ENCODE results near the gene KATNAL1.

KATNAL1 gene

DNA sequence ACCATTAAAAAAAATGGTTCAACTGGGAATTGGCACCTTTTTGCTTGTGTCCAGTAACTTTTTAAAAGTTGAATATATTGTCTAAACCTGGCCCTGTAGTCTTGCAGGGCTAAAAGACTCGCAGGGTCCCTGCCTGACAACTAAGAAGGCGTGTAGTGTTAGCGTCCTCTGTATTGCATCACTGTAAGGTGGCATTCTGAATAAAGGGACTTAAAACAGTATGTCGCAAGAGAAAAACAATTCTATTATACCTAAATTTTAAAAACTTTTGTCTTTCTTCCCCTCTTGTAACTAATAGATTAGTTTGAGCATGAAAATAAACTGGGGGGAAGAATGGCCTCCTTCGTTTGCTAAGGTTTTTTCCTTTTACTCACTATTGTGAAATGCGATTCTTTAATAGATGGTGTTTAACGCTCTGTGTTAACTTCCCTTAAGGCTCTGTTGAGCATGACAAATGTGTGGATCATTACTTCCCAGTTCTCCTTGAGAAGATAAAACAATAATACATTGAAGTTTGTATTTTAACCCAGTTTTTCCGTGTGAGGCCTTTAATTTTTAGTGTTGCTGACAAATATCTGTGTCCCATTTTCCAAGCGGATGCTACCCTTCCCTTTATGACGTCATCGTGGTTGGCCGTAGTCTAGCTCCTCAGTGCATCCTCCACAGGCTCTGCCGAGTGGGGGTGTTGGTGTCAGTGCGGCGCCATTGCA lies 134.6 kb downstream of the KATNAL1 start:
- H3K27ac ChIP-seq (ENCODE audit: low read length), result no peak overlapping the region
- no peaks in the 10 kb centered on the region for H3K9me3 ChIP-seq (replicated peaks; ENCODE audit: insufficient read depth, low read length)
- no peaks in the 10 kb centered on the region for H3K9me2 ChIP-seq (replicated peaks; ENCODE audit: insufficient read depth, low read length)
- H3K4me2 ChIP-seq (ENCODE audit: low read depth, low read length), result no peak overlapping the region
- no peaks in the 10 kb centered on the region for H3K27me3 ChIP-seq (replicated peaks; ENCODE audit: insufficient read depth, low read length)
- H2AFZ ChIP-seq (ENCODE audit: low read length), result no peak overlapping the region
- no peaks in the 10 kb centered on the region for H3K36me3 ChIP-seq (replicated peaks; ENCODE audit: insufficient read depth, low read length)
- DNase-seq, result no peak
- H3K4me3 ChIP-seq (ENCODE audit: low read length), result no peak overlapping the region
- H3K4me1 ChIP-seq (ENCODE audit: low read length), result no peaks in the 10 kb centered on the region
- H3K9ac ChIP-seq (ENCODE audit: low read length), result no peak overlapping the region
- TF ChIP-seq EZH2phosphoT487 (IDR thresholded peaks at IDR 0.05; ENCODE audit: low read length) (no peak), EZH2 (optimal IDR thresholded peaks at IDR 0.05; ENCODE audit: low read depth, low read length) (no peak)
- TF ChIP-seq, protein P1, sequence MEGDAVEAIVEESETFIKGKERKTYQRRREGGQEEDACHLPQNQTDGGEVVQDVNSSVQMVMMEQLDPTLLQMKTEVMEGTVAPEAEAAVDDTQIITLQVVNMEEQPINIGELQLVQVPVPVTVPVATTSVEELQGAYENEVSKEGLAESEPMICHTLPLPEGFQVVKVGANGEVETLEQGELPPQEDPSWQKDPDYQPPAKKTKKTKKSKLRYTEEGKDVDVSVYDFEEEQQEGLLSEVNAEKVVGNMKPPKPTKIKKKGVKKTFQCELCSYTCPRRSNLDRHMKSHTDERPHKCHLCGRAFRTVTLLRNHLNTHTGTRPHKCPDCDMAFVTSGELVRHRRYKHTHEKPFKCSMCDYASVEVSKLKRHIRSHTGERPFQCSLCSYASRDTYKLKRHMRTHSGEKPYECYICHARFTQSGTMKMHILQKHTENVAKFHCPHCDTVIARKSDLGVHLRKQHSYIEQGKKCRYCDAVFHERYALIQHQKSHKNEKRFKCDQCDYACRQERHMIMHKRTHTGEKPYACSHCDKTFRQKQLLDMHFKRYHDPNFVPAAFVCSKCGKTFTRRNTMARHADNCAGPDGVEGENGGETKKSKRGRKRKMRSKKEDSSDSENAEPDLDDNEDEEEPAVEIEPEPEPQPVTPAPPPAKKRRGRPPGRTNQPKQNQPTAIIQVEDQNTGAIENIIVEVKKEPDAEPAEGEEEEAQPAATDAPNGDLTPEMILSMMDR (IDR thresholded peaks at IDR 0.05; ENCODE audit: low read length), result no peak
- no peaks in the 10 kb centered on the region for H3F3A ChIP-seq (ENCODE audit: insufficient read depth, low read length)
- H4K20me1 ChIP-seq (ENCODE audit: insufficient read depth, low read length), result no peaks in the 10 kb centered on the region
- no peaks in the 10 kb centered on the region for H3K79me2 ChIP-seq (ENCODE audit: low read length)

DNA sequence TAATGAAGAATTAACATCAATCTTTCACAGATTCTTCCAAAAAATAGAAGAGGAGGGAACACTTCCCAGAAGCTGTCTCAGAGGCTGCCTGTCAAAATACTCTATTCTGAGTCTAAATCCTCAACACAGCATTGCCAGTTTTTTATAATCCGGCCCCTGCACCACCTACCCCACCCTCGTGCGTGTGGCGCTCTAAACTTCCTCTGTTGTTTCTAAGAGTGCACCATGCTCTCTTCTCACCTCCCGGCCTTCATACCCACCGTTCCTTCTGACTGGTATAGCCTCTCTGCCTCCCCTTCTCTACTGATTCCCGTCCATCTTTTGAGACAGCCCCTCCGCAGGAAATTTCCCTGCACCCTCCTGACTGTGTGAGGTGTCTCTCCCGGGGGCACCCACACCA lies 136.8 kb downstream of the KATNAL1 start:
- no peaks in the 10 kb centered on the region for H3F3A ChIP-seq (ENCODE audit: insufficient read depth, low read length)
- no peak overlapping the region for H3K4me3 ChIP-seq (ENCODE audit: low read length)
- H3K9me3 ChIP-seq (replicated peaks; ENCODE audit: insufficient read depth, low read length), result no peaks in the 10 kb centered on the region
- DNase-seq, result no peak
- no peak for TF ChIP-seq EZH2 (optimal IDR thresholded peaks at IDR 0.05; ENCODE audit: low read depth, low read length)
- TF ChIP-seq, protein P1 (IDR thresholded peaks at IDR 0.05; ENCODE audit: low read length), result no peak
- no peak for TF ChIP-seq EZH2phosphoT487 (IDR thresholded peaks at IDR 0.05; ENCODE audit: low read length)
- H4K20me1 ChIP-seq (ENCODE audit: insufficient read depth, low read length), result no peaks in the 10 kb centered on the region
- no peak overlapping the region for H3K27ac ChIP-seq (ENCODE audit: low read length)
- H3K9ac ChIP-seq (ENCODE audit: low read length), result no peak overlapping the region
- H3K9me2 ChIP-seq (replicated peaks; ENCODE audit: insufficient read depth, low read length), result no peaks in the 10 kb centered on the region
- no peaks in the 10 kb centered on the region for H3K27me3 ChIP-seq (replicated peaks; ENCODE audit: insufficient read depth, low read length)
- H3K79me2 ChIP-seq (ENCODE audit: low read length), result no peaks in the 10 kb centered on the region
- no peaks in the 10 kb centered on the region for H3K4me1 ChIP-seq (ENCODE audit: low read length)
- H3K36me3 ChIP-seq (replicated peaks; ENCODE audit: insufficient read depth, low read length), result no peaks in the 10 kb centered on the region
- no peak overlapping the region for H3K4me2 ChIP-seq (ENCODE audit: low read depth, low read length)
- no peak overlapping the region for H2AFZ ChIP-seq (ENCODE audit: low read length)

DNA sequence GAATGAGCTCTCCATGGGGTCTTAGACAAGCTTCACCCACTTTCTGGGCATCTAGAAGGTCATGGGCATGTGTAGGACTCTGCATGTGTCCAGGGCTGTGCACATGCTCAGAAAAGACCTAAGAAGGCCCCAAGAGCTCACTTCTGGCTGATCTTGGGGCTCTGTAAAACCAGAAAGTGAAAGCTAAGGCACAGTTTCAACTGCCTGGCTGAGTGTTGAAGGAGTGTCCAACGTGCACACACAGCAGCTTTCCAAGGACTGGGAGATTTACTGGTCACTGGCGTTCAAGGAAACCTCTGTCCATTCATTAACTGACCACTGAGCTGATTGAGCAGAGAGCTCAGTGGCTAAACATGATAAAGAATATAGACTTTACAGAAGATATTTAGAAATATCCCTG lies 137.9 kb downstream of the KATNAL1 start:
- Histone ChIP-seq H3F3A (ENCODE audit: insufficient read depth, low read length) (no peaks in the 10 kb centered on the region), H3K4me3 (ENCODE audit: low read length) (no peak overlapping the region), H3K79me2 (ENCODE audit: low read length) (no peaks in the 10 kb centered on the region), H3K27me3 (replicated peaks; ENCODE audit: insufficient read depth, low read length) (no peaks in the 10 kb centered on the region), H3K9ac (ENCODE audit: low read length) (no peak overlapping the region), H3K9me3 (replicated peaks; ENCODE audit: insufficient read depth, low read length) (no peaks in the 10 kb centered on the region), H3K27ac (ENCODE audit: low read length) (no peak overlapping the region), H3K36me3 (replicated peaks; ENCODE audit: insufficient read depth, low read length) (no peaks in the 10 kb centered on the region), H4K20me1 (ENCODE audit: insufficient read depth, low read length) (no peaks in the 10 kb centered on the region), H3K9me2 (replicated peaks; ENCODE audit: insufficient read depth, low read length) (no peaks in the 10 kb centered on the region), H3K4me2 (ENCODE audit: low read depth, low read length) (0 out of 2 replicates have a peak overlapping the region, but pooled peaks have one; percentile 12), H2AFZ (ENCODE audit: low read length) (no peak overlapping the region), H3K4me1 (ENCODE audit: low read length) (no peaks in the 10 kb centered on the region)
- TF ChIP-seq EZH2 (optimal IDR thresholded peaks at IDR 0.05; ENCODE audit: low read depth, low read length), result no peak
- TF ChIP-seq, protein P1 (IDR thresholded peaks at IDR 0.05; ENCODE audit: low read length), result no peak
- TF ChIP-seq EZH2phosphoT487 (IDR thresholded peaks at IDR 0.05; ENCODE audit: low read length), result no peak
- DNase-seq, result peak; percentile 10
